PFSK-1 (cell line): ENCODE measurements around the gene MRTFB.

Experiments used
- POLR2AphosphoS5 ChIP-seq: IDR thresholded peaks from 2 replicates; pipeline ENCODE4 v1.6.1; 2012; ENCODE audit warnings: low read depth, mild to moderate bottlenecking, control low read depth, low read length, moderate library complexity
- SIN3A ChIP-seq: IDR thresholded peaks from 2 replicates; pipeline ENCODE4 v1.6.1; 2012; ENCODE audit warnings: mild to moderate bottlenecking, low read length, moderate library complexity, borderline replicate concordance; ENCODE audit not compliant: insufficient read depth
- TAF1 ChIP-seq: IDR thresholded peaks from 2 replicates; pipeline ENCODE4 v1.6.1; 2012; ENCODE audit warnings: low read length, control low read depth, borderline replicate concordance; ENCODE audit not compliant: insufficient read depth
- TF ChIP-seq, protein P1 (sequence below), 2 experiments: IDR thresholded peaks; 2 replicates each; pipeline versions ENCODE4 v1.6.1 to v1.8.0; 2011 to 2012; ENCODE audit warnings: low read depth in 2 of 2, low read length in 2 of 2, control low read depth in 1 of 2, inconsistent platforms in 1 of 2, mild to moderate bottlenecking in 1 of 2, moderate library complexity in 1 of 2; ENCODE audit not compliant: insufficient read depth in 1 of 2

DNA sequence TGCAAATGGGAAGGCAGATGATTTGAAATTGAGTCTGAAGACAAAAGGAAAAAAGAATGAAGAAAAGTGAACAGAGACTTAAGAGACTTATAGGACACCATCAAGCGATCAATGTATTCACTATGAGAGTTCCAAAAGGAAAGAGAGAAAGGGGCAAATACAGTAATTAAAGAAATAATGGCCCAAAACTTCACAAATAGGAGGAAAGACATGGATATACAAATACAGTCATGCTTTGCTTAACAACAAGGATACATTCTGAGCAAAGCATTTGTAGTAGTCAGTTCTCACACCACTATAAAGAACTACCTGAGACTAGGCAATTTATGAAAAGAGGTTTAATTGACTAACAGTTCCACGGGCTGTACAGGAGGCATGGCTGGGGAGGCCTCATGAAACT is 152.5 kb downstream of the MRTFB start:
- no peak for TF ChIP-seq TAF1
- no peak for TF ChIP-seq POLR2AphosphoS5
- TF ChIP-seq, protein P1, sequence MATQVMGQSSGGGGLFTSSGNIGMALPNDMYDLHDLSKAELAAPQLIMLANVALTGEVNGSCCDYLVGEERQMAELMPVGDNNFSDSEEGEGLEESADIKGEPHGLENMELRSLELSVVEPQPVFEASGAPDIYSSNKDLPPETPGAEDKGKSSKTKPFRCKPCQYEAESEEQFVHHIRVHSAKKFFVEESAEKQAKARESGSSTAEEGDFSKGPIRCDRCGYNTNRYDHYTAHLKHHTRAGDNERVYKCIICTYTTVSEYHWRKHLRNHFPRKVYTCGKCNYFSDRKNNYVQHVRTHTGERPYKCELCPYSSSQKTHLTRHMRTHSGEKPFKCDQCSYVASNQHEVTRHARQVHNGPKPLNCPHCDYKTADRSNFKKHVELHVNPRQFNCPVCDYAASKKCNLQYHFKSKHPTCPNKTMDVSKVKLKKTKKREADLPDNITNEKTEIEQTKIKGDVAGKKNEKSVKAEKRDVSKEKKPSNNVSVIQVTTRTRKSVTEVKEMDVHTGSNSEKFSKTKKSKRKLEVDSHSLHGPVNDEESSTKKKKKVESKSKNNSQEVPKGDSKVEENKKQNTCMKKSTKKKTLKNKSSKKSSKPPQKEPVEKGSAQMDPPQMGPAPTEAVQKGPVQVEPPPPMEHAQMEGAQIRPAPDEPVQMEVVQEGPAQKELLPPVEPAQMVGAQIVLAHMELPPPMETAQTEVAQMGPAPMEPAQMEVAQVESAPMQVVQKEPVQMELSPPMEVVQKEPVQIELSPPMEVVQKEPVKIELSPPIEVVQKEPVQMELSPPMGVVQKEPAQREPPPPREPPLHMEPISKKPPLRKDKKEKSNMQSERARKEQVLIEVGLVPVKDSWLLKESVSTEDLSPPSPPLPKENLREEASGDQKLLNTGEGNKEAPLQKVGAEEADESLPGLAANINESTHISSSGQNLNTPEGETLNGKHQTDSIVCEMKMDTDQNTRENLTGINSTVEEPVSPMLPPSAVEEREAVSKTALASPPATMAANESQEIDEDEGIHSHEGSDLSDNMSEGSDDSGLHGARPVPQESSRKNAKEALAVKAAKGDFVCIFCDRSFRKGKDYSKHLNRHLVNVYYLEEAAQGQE (IDR thresholded peaks at IDR 0.05; ENCODE audit: insufficient read depth in 1 of 2, low read depth in 2 of 2, low read length in 2 of 2): no peak
- no peak for TF ChIP-seq SIN3A
